ENCODE data around the gene CASP14. TPM values are rescaled to one million over a fixed set of nuclear protein-coding genes. Genes with fewer than 3 reads are reported as not detected.

CASP14 gene
- total and polyA plus RNA-seq, 2 of the 13 experiments (the other 11 are each of a cell fraction or from before 2014, with no cell fraction given): not detected

GRCh38 chr19:15015946-15016542, 33.2 kb upstream of the CASP14 start:
- Histone ChIP-seq H2AFZ (ENCODE audit: low read length) (no peak overlapping the region), H3K27me3 (ENCODE audit: control insufficient read depth in 1 of 2, insufficient read depth in 2 of 2, low read length in 2 of 2) (no peaks in the 10 kb centered on the region), H3K4me1 (ENCODE audit: insufficient read depth, low read length) (no peaks in the 10 kb centered on the region), H3K9ac (ENCODE audit: insufficient read depth, low read depth, low read length) (no peak overlapping the region), H3K36me3 (replicated peaks in 1 of 2; ENCODE audit: control insufficient read depth in 1 of 2, insufficient read depth in 2 of 2, low read length in 2 of 2) (no peaks in the 10 kb centered on the region), H3K9me3 (ENCODE audit: low read length) (no peaks in the 10 kb centered on the region), H3K4me2 (ENCODE audit: low read depth, low read length) (no peak overlapping the region), H3K79me2 (ENCODE audit: insufficient read depth, low read length) (no peaks in the 10 kb centered on the region), H3K27ac (ENCODE audit: extremely low read length, insufficient read depth, low read length) (no peak overlapping the region), H4K20me1 (ENCODE audit: insufficient read depth, low read length) (no peaks in the 10 kb centered on the region), H3K4me3 (replicated peaks in 1 of 3; ENCODE audit: insufficient read depth in 1 of 3, low read depth in 2 of 3, low read length in 3 of 3) (no peak overlapping the region)
- no peak for FAIRE-seq
- TF ChIP-seq DDIT3 (CRISPR knock-in tag; IDR thresholded peaks at IDR 0.05) (no peak), EHMT2 (IDR thresholded peaks at IDR 0.05; ENCODE audit: borderline replicate concordance, low read depth, low read length) (peak; percentile 94), ATAD3A (CRISPR knock-in tag; IDR thresholded peaks at IDR 0.05) (no peak), SALL1 (CRISPR knock-in tag; IDR thresholded peaks at IDR 0.05) (peak; percentile 24; the same call in 1 of the 2 replicates), ZNF232 (CRISPR knock-in tag; IDR thresholded peaks at IDR 0.05; ENCODE audit: borderline replicate concordance) (peak; percentile 47; the same call in 1 of the 2 replicates), TFAP4 (IDR thresholded peaks at IDR 0.05; ENCODE audit: borderline replicate concordance, low read depth) (peak; percentile 40; the same call in 1 of the 2 replicates), IKZF4 (CRISPR knock-in tag; IDR thresholded peaks at IDR 0.05; ENCODE audit: borderline replicate concordance, low read depth, not compliant biosample characterization) (no peak), ZBTB43 (CRISPR knock-in tag; conservative IDR thresholded peaks at IDR 0.05) (0 out of 2 replicates have a peak, but pooled peaks have one; percentile 21), MIER2 (CRISPR knock-in tag; IDR thresholded peaks at IDR 0.05) (peak; percentile 94), ZNF574 (CRISPR knock-in tag; IDR thresholded peaks at IDR 0.05) (0 out of 2 replicates have a peak, but pooled peaks have one; percentile 23), REST (IDR thresholded peaks at IDR 0.05; ENCODE audit: borderline replicate concordance in 1 of 2, low read depth in 1 of 2, low read length in 2 of 2) (peak; percentile 64 to 96), ZNF362 (CRISPR knock-in tag; IDR thresholded peaks at IDR 0.05; ENCODE audit: borderline replicate concordance) (peak; percentile 87), ZSCAN9 (CRISPR knock-in tag; IDR thresholded peaks at IDR 0.05; ENCODE audit: borderline replicate concordance) (0 out of 2 replicates have a peak, but pooled peaks have one; percentile 32)
- CTCF ChIA-PET (ENCODE audit: low intra/inter-chr PET ratio, low total read pairs): no interaction called here
- peak; percentile 14 for DNase-seq (ENCODE audit: low spot score)
- in situ Hi-C loops (cut with HindIII; ENCODE audit: extremely low pct_ligation_motif_present, low pct_unique_long_range_greater_than_20kb) (no loop called here), intact Hi-C loops (cut with micrococcal nuclease; ENCODE audit: unreplicated experiment) (no loop called here)
- no peak for ATAC-seq
- POLR2A ChIA-PET: no interaction called here
- BruUV-seq (replicated peaks): no TSS peak
- 19% methylated on average over 18 of the region's 18 CpGs for WGBS (ENCODE audit: low lambda C conversion rate)
